ENCODE measurements around the gene HSPA6. TPM values are rescaled to one million over a fixed set of nuclear protein-coding genes. Genes with fewer than 3 reads are reported as not detected.
"Not testable (repeated sequence)": the region's sequence is repeated elsewhere in the genome, so short reads cannot be mapped to it uniquely, and the experiment has no call there.

HSPA6 gene
- polyA plus RNA-seq, 1 donor (not counting 4 experiments of a cell fraction or from before 2014, with no cell fraction given), result 0.26 TPM

GRCh38 chr1:161545005-161545731 lies 20.8 kb downstream of the HSPA6 start:
- H3K79me2 ChIP-seq (ENCODE audit: control insufficient read depth, insufficient read depth, low read length), result not testable (repeated sequence)

GRCh38 chr1:161547995-161548741 lies 23.8 kb downstream of the HSPA6 start:
- H3K36me3 ChIP-seq (ENCODE audit: control insufficient read depth in 2 of 2, extremely low read depth in 1 of 2, insufficient read depth in 2 of 2, low read length in 2 of 2); H3K9ac ChIP-seq (ENCODE audit: control insufficient read depth, extremely low read depth, insufficient read depth, low read length); dilution Hi-C loops (cut with MboI; ENCODE audit: extremely low pct_ligation_motif_present, low sequenced_read_pairs); H3K4me1 ChIP-seq (ENCODE audit: control insufficient read depth, extremely low read depth, insufficient read depth, low read length); H3K27ac ChIP-seq (ENCODE audit: control insufficient read depth, insufficient read depth, low read length); H3K9me3 ChIP-seq (ENCODE audit: control insufficient read depth, low read depth, low read length); DNase-seq (ENCODE audit: low read depth, low spot score); H3K27me3 ChIP-seq (ENCODE audit: control insufficient read depth, extremely low read depth, insufficient read depth, low read length); H3K4me2 ChIP-seq (ENCODE audit: control insufficient read depth, extremely low read depth, insufficient read depth, low read depth, low read length); H3K79me2 ChIP-seq (ENCODE audit: control insufficient read depth, insufficient read depth, low read length); H4K20me1 ChIP-seq (ENCODE audit: control insufficient read depth, extremely low read depth, insufficient read depth, low read length); H2AFZ ChIP-seq (ENCODE audit: control insufficient read depth, low read length); FAIRE-seq; H3K9me1 ChIP-seq (ENCODE audit: control insufficient read depth, extremely low read depth, insufficient read depth, low read length); H3K4me3 ChIP-seq (ENCODE audit: control insufficient read depth in 2 of 3, extremely low read depth in 1 of 3, insufficient read depth in 2 of 3, low read depth in 1 of 3, low read length in 3 of 3): not testable (repeated sequence)

More at GRCh38 chr1:161545005-161545731, 20.8 kb downstream of the HSPA6 start:
- H3K27ac ChIP-seq (ENCODE audit: control insufficient read depth, insufficient read depth, low read length); H3K4me2 ChIP-seq (ENCODE audit: control insufficient read depth, extremely low read depth, insufficient read depth, low read depth, low read length); H2AFZ ChIP-seq (ENCODE audit: control insufficient read depth, low read length); DNase-seq (ENCODE audit: low read depth, low spot score); dilution Hi-C loops (cut with MboI; ENCODE audit: extremely low pct_ligation_motif_present, low sequenced_read_pairs); H3K27me3 ChIP-seq (ENCODE audit: control insufficient read depth, extremely low read depth, insufficient read depth, low read length); FAIRE-seq; H4K20me1 ChIP-seq (ENCODE audit: control insufficient read depth, extremely low read depth, insufficient read depth, low read length); H3K9me1 ChIP-seq (ENCODE audit: control insufficient read depth, extremely low read depth, insufficient read depth, low read length); H3K9ac ChIP-seq (ENCODE audit: control insufficient read depth, extremely low read depth, insufficient read depth, low read length); H3K9me3 ChIP-seq (ENCODE audit: control insufficient read depth, low read depth, low read length); H3K36me3 ChIP-seq (ENCODE audit: control insufficient read depth in 2 of 2, extremely low read depth in 1 of 2, insufficient read depth in 2 of 2, low read length in 2 of 2); H3K4me3 ChIP-seq (ENCODE audit: control insufficient read depth in 2 of 3, extremely low read depth in 1 of 3, insufficient read depth in 2 of 3, low read depth in 1 of 3, low read length in 3 of 3); H3K4me1 ChIP-seq (ENCODE audit: control insufficient read depth, extremely low read depth, insufficient read depth, low read length): not testable (repeated sequence)

- FAIRE-seq; H3K27ac ChIP-seq (ENCODE audit: control insufficient read depth, insufficient read depth, low read length); H4K20me1 ChIP-seq (ENCODE audit: control insufficient read depth, extremely low read depth, insufficient read depth, low read length); dilution Hi-C loops (cut with MboI; ENCODE audit: extremely low pct_ligation_motif_present, low sequenced_read_pairs); H3K79me2 ChIP-seq (ENCODE audit: control insufficient read depth, insufficient read depth, low read length); H3K9ac ChIP-seq (ENCODE audit: control insufficient read depth, extremely low read depth, insufficient read depth, low read length); H3K4me2 ChIP-seq (ENCODE audit: control insufficient read depth, extremely low read depth, insufficient read depth, low read depth, low read length); H3K9me1 ChIP-seq (ENCODE audit: control insufficient read depth, extremely low read depth, insufficient read depth, low read length); H3K4me3 ChIP-seq (ENCODE audit: control insufficient read depth in 2 of 3, extremely low read depth in 1 of 3, insufficient read depth in 2 of 3, low read depth in 1 of 3, low read length in 3 of 3); H3K9me3 ChIP-seq (ENCODE audit: control insufficient read depth, low read depth, low read length); H3K4me1 ChIP-seq (ENCODE audit: control insufficient read depth, extremely low read depth, insufficient read depth, low read length); H3K27me3 ChIP-seq (ENCODE audit: control insufficient read depth, extremely low read depth, insufficient read depth, low read length); H3K36me3 ChIP-seq (ENCODE audit: control insufficient read depth in 2 of 2, extremely low read depth in 1 of 2, insufficient read depth in 2 of 2, low read length in 2 of 2); H2AFZ ChIP-seq (ENCODE audit: control insufficient read depth, low read length); DNase-seq (ENCODE audit: low read depth, low spot score): not testable (repeated sequence)
Measured at GRCh38 chr1:161548749-161549406, 24.5 kb downstream of the HSPA6 start.
